Mononuclear cell (primary cell): ENCODE results near the gene PYGO2. TPM values are rescaled to one million over a fixed set of nuclear protein-coding genes. Genes with fewer than 3 reads are reported as not detected.

Experiments
- H3K27me3 ChIP-seq: 2 replicates; pipeline ENCODE4 v1.6.0; 2011; ENCODE audit warnings: low read length, control low read depth; ENCODE audit not compliant: insufficient read depth
- H3K4me1 ChIP-seq: 2 replicates; pipeline ENCODE4 v1.5.1; 2011; ENCODE audit warnings: mild to moderate bottlenecking, low read length, control low read depth; ENCODE audit not compliant: insufficient read depth
- H3K4me3 ChIP-seq: 2 replicates; pipeline ENCODE4 v1.5.1; 2011; ENCODE audit warnings: mild to moderate bottlenecking, low read length, moderate library complexity
- H3K9me3 ChIP-seq: 2 replicates; pipeline ENCODE4 v1.5.1; 2011; ENCODE audit warnings: low read depth, mild to moderate bottlenecking, control low read depth, low read length
- total RNA-seq: library from RNA; depleted of rRNA; stranded (reverse); fragments of >200 nt; gene quantifications from one replicate; pipeline ENCODE4 v1.2.3, GENCODE V29; 2012

The PYGO2 gene
- total RNA-seq, 1 donor: 13.4 TPM

GRCh38 chr1:154963643-154964042 lies 2.1 kb upstream of the PYGO2 start:
- no peaks in the 10 kb centered on the region for H3K9me3 ChIP-seq
- peaks cover 38% of the 10 kb centered on the region for H3K4me1 ChIP-seq
- H3K27me3 ChIP-seq: no peaks in the 10 kb centered on the region

GRCh38 chr1:154962795-154963330 lies 1.3 kb upstream of the PYGO2 start:
- no peaks in the 10 kb centered on the region for H3K27me3 ChIP-seq
- H3K4me3 ChIP-seq: no peak overlapping the region
- peaks cover 40% of the 10 kb centered on the region for H3K4me1 ChIP-seq
- no peaks in the 10 kb centered on the region for H3K9me3 ChIP-seq

More at GRCh38 chr1:154963643-154964042, 2.1 kb upstream of the PYGO2 start:
- no peak overlapping the region for H3K4me3 ChIP-seq

- Histone ChIP-seq H3K27me3 (no peaks in the 10 kb centered on the region), H3K4me1 (peaks cover 42% of the 10 kb centered on the region), H3K9me3 (no peaks in the 10 kb centered on the region), H3K4me3 (peak overlapping the region; percentile 78)
Observed at GRCh38 chr1:154962156-154962749, 671 bp upstream of the PYGO2 start.

GRCh38 chr1:154960446-154961136 lies 991 bp downstream of the PYGO2 start:
- Histone ChIP-seq H3K27me3 (no peaks in the 10 kb centered on the region), H3K4me1 (peaks cover 53% of the 10 kb centered on the region), H3K9me3 (no peaks in the 10 kb centered on the region), H3K4me3 (peak overlapping the region; percentile 78)

- Histone ChIP-seq H3K9me3 (no peaks in the 10 kb centered on the region), H3K27me3 (no peaks in the 10 kb centered on the region), H3K4me3 (no peak overlapping the region), H3K4me1 (peaks cover 65% of the 10 kb centered on the region)
Observed at GRCh38 chr1:154959426-154959780, 2.2 kb downstream of the PYGO2 start.

GRCh38 chr1:154958681-154959425 lies 2.7 kb downstream of the PYGO2 start:
- Histone ChIP-seq H3K4me3 (no peak overlapping the region), H3K9me3 (no peaks in the 10 kb centered on the region), H3K4me1 (peaks cover 70% of the 10 kb centered on the region), H3K27me3 (no peaks in the 10 kb centered on the region)

GRCh38 chr1:154958036-154958435 lies 3.5 kb downstream of the PYGO2 start:
- peaks cover 70% of the 10 kb centered on the region for H3K4me1 ChIP-seq

GRCh38 chr1:154957091-154957657 lies 4.4 kb downstream of the PYGO2 start:
- H3K9me3 ChIP-seq: no peaks in the 10 kb centered on the region
- no peaks in the 10 kb centered on the region for H3K27me3 ChIP-seq
- H3K4me1 ChIP-seq: peaks cover 70% of the 10 kb centered on the region
- no peak overlapping the region for H3K4me3 ChIP-seq

More at GRCh38 chr1:154958036-154958435, 3.5 kb downstream of the PYGO2 start:
- no peaks in the 10 kb centered on the region for H3K27me3 ChIP-seq
- H3K9me3 ChIP-seq: no peaks in the 10 kb centered on the region
- no peak overlapping the region for H3K4me3 ChIP-seq

GRCh38 chr1:154956544-154956941 lies 5.0 kb downstream of the PYGO2 start:
- Histone ChIP-seq H3K9me3 (no peaks in the 10 kb centered on the region), H3K4me1 (peaks cover 74% of the 10 kb centered on the region), H3K4me3 (peak overlapping the region; percentile 78)

GRCh38 chr1:154955718-154956543 lies 5.7 kb downstream of the PYGO2 start, which contains the start of gene PBXIP1:
Gene PBXIP1 (minus strand): TSS chr1:154956099. CDS start chr1:154953721, 2,378 bp downstream.
- Histone ChIP-seq H3K27me3 (no peaks in the 10 kb centered on the region), H3K4me1 (peaks cover 77% of the 10 kb centered on the region), H3K4me3 (peak within 1 kb of the TSS; percentile 78), H3K9me3 (no peaks in the 10 kb centered on the region)

More at GRCh38 chr1:154956544-154956941, 5.0 kb downstream of the PYGO2 start:
- no peaks in the 10 kb centered on the region for H3K27me3 ChIP-seq

GRCh38 chr1:154955039-154955717 lies 6.4 kb downstream of the PYGO2 start:
- H3K4me1 ChIP-seq: peaks cover 77% of the 10 kb centered on the region

GRCh38 chr1:154954541-154954940 lies 7.0 kb downstream of the PYGO2 start:
- H3K4me3 ChIP-seq: peak overlapping the region; percentile 78
- peaks cover 71% of the 10 kb centered on the region for H3K4me1 ChIP-seq
- no peaks in the 10 kb centered on the region for H3K9me3 ChIP-seq
- no peaks in the 10 kb centered on the region for H3K27me3 ChIP-seq

More at GRCh38 chr1:154955039-154955717, 6.4 kb downstream of the PYGO2 start:
- Histone ChIP-seq H3K27me3 (no peaks in the 10 kb centered on the region), H3K9me3 (no peaks in the 10 kb centered on the region), H3K4me3 (peak overlapping the region; percentile 78)

- Histone ChIP-seq H3K27me3 (no peaks in the 10 kb centered on the region), H3K4me1 (peaks cover 70% of the 10 kb centered on the region), H3K4me3 (no peak overlapping the region), H3K9me3 (no peaks in the 10 kb centered on the region)
Observed at GRCh38 chr1:154953611-154954038, 8.0 kb downstream of the PYGO2 start.
